Karpas-422 (cell line): Measurements from ENCODE around the gene ZNRF3. TPM values are rescaled to one million over a fixed set of nuclear protein-coding genes. Genes with fewer than 3 reads are reported as not detected.

Source experiments
- DNase-seq: peaks from one replicate; pipeline ENCODE4 v3.0.0-alpha.2; 2015
- H2AFZ ChIP-seq: fragments of 200-600 bp; sonication (generic); 2 replicates; pipeline ENCODE4 v1.6.1; 2014; ENCODE audit warnings: antibody characterized with exemption, low read length, mixed read lengths
- H3K27ac ChIP-seq: fragments of 200-600 bp; sonication (generic); 2 replicates; pipeline ENCODE4 v1.5.1; 2014; ENCODE audit warnings: mild to moderate bottlenecking, low read length, moderate library complexity
- H3K27me3 ChIP-seq: fragments of 200-600 bp; sonication (generic); 2 replicates; pipeline ENCODE4 v1.6.1; 2014; ENCODE audit warnings: low read length, mixed read lengths
- H3K36me3 ChIP-seq: fragments of 200-600 bp; sonication (generic); 2 replicates; pipeline ENCODE4 v1.6.1; 2014; ENCODE audit warnings: low read length, mixed read lengths; ENCODE audit not compliant: insufficient read depth
- H3K4me1 ChIP-seq: fragments of 200-600 bp; sonication (generic); 2 replicates; pipeline ENCODE4 v1.6.1; 2014; ENCODE audit warnings: mild to moderate bottlenecking, low read length, mixed read lengths
- H3K4me2 ChIP-seq: fragments of 200-600 bp; sonication (generic); 2 replicates; pipeline ENCODE4 v1.6.1; 2014; ENCODE audit warnings: low read length, low read depth, mild to moderate bottlenecking; ENCODE audit not compliant: poor library complexity, severe bottlenecking
- H3K4me3 ChIP-seq: fragments of 200-600 bp; sonication (generic); 2 replicates; pipeline ENCODE4 v1.5.1; 2014; ENCODE audit warnings: mild to moderate bottlenecking, antibody characterized with exemption, low read length, mixed read lengths
- H3K79me2 ChIP-seq: fragments of 200-600 bp; sonication (generic); 2 replicates; pipeline ENCODE4 v1.6.1; 2014; ENCODE audit warnings: mild to moderate bottlenecking, low read length, mixed read lengths
- H3K9ac ChIP-seq: fragments of 200-600 bp; sonication (generic); 2 replicates; pipeline ENCODE4 v1.6.0; 2014; ENCODE audit warnings: low read length
- H3K9me2 ChIP-seq: fragments of 200-600 bp; sonication (generic), shearing (Covaris generic); replicated peaks from 2 replicates; pipeline ENCODE4 v1.6.0; 2014; ENCODE audit warnings: mild to moderate bottlenecking, low read length, moderate library complexity; ENCODE audit not compliant: insufficient read depth
- H3K9me3 ChIP-seq: fragments of 300-700, 200-600 bp; sonication (generic); 2 replicates; pipeline ENCODE4 v1.6.1; 2014; ENCODE audit warnings: low read length, mixed read lengths
- H4K20me1 ChIP-seq: fragments of 200-600 bp; sonication (generic); 2 replicates; pipeline ENCODE4 v1.6.1; 2014; ENCODE audit warnings: mild to moderate bottlenecking, antibody characterized with exemption, low read length, low read depth; ENCODE audit not compliant: insufficient read depth
- total RNA-seq: library from RNA; depleted of rRNA; stranded (reverse); fragments of >200 nt; shearing (Covaris generic); gene quantifications from 2 replicates; pipeline ENCODE4 v1.2.3, GENCODE V29; 2014; ENCODE audit warnings: low replicate concordance

The ZNRF3 gene
- total RNA-seq, 1 experiment from 2014 or later: 0.19 TPM

- Histone ChIP-seq H2AFZ (no peak overlapping the region), H3K4me2 (no peak overlapping the region)
Observed at GRCh38 chr22:28915969-28916368, 32.6 kb downstream of the ZNRF3 start.

GRCh38 chr22:28917747-28918549 lies 34.6 kb downstream of the ZNRF3 start:
- Histone ChIP-seq H3K4me3 (no peak overlapping the region), H3K27me3 (no peaks in the 10 kb centered on the region), H3K9me3 (no peaks in the 10 kb centered on the region), H3K9ac (no peak overlapping the region), H3K27ac (no peak overlapping the region), H3K4me2 (no peak overlapping the region), H4K20me1 (no peaks in the 10 kb centered on the region), H3K4me1 (peaks cover 9% of the 10 kb centered on the region), H3K36me3 (no peaks in the 10 kb centered on the region), H3K9me2 (no peaks in the 10 kb centered on the region), H2AFZ (no peak overlapping the region), H3K79me2 (no peaks in the 10 kb centered on the region)
- DNase-seq: no peak

More at GRCh38 chr22:28915969-28916368, 32.6 kb downstream of the ZNRF3 start:
- Histone ChIP-seq H3K9me3 (no peaks in the 10 kb centered on the region), H3K27me3 (no peaks in the 10 kb centered on the region), H3K4me3 (no peak overlapping the region), H3K9me2 (no peaks in the 10 kb centered on the region), H3K27ac (no peak overlapping the region), H3K9ac (no peak overlapping the region), H3K4me1 (peaks cover 3% of the 10 kb centered on the region), H3K79me2 (no peaks in the 10 kb centered on the region), H3K36me3 (no peaks in the 10 kb centered on the region), H4K20me1 (no peaks in the 10 kb centered on the region)
- no peak for DNase-seq

DNA sequence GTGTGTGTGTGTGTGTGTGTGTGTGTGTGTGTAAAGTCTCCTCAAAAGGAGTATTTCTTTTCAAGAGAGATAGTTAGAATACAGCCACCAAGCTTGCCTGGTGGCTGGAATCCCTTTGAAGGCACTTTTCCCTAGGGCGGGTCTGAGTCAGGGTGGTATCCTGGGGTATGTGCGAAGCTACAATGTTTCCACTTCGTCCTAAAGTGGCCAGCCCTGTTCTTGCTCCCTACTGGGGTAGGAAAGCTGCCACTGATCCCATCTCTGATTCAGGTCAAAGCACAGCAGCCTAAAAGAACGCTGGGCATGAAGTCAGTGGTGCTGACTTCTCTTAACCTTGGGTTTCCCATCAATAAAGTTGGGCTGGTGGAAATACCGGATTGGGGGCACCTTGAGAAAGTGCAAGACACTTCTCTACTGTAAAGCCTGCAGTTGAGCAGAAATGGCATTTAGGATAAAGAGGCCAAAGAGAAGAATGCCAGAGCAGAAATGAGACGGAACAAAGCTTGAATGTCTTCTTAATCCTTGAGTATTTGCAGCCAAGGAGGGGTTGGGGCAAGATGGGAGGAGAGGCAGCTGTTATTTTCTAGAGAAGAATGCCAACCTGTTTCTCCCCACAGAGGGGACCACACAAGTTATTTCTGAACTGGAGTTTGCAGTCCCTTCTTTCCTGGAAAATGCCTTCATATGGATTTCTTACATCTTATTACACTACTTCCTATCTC lies 35.3 kb downstream of the ZNRF3 start:
- no peak for DNase-seq
- H3K36me3 ChIP-seq: no peaks in the 10 kb centered on the region
- no peak overlapping the region for H3K4me3 ChIP-seq
- no peak overlapping the region for H3K4me2 ChIP-seq
- no peaks in the 10 kb centered on the region for H3K9me3 ChIP-seq
- peaks cover 9% of the 10 kb centered on the region for H3K4me1 ChIP-seq
- no peak overlapping the region for H2AFZ ChIP-seq
- H4K20me1 ChIP-seq: no peaks in the 10 kb centered on the region
- H3K79me2 ChIP-seq: no peaks in the 10 kb centered on the region
- no peak overlapping the region for H3K27ac ChIP-seq
- no peak overlapping the region for H3K9ac ChIP-seq
- H3K27me3 ChIP-seq: no peaks in the 10 kb centered on the region
- H3K9me2 ChIP-seq: no peaks in the 10 kb centered on the region

DNA sequence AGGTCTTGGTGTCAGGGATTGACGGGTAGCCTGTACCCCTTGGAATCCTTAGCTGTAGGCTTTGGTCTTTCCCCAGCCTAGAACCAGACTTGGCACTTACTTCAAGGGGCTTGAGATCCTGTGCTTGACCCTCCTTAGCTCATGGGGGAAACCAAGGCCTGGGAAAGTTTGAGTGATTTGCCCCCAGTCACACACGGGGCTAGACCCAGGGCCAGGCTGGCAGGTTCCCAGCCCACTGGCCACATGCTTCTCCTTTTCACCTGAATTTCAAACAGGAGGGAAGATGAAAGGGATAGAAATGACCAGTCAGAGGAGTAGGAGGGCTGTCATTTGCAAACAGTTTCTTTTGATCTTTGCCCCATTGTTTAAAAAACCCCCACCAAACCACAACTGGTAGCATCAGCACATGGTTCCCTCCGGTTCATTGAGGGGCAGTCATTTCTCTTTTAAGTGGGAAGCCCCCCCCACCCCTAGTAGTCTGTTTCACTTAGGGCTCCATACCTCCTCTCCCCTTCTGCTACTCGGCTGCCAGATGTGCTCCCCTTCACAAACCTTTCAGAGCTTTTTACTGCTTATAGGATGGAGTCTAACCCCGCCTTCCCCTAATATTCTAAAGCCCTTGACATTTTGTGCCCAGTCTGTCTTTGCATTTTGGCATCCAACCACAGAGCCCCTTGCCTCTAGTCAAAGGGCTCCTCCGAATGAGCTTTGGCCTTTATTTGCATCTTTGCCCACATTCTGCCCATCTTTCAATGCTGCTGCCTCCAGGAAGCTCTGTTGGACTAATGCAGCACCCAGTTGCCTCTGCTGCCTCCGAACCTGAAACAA lies 37.6 kb downstream of the ZNRF3 start:
- no peak overlapping the region for H3K4me3 ChIP-seq
- H2AFZ ChIP-seq: no peak overlapping the region
- H3K4me1 ChIP-seq: peaks cover 9% of the 10 kb centered on the region
- H3K36me3 ChIP-seq: no peaks in the 10 kb centered on the region
- no peaks in the 10 kb centered on the region for H3K9me2 ChIP-seq
- no peak overlapping the region for H3K9ac ChIP-seq
- no peak overlapping the region for H3K4me2 ChIP-seq
- H3K27me3 ChIP-seq: no peaks in the 10 kb centered on the region
- H4K20me1 ChIP-seq: no peaks in the 10 kb centered on the region
- H3K27ac ChIP-seq: no peak overlapping the region
- H3K79me2 ChIP-seq: no peaks in the 10 kb centered on the region
- DNase-seq: peak; percentile 43
- H3K9me3 ChIP-seq: no peaks in the 10 kb centered on the region

DNA sequence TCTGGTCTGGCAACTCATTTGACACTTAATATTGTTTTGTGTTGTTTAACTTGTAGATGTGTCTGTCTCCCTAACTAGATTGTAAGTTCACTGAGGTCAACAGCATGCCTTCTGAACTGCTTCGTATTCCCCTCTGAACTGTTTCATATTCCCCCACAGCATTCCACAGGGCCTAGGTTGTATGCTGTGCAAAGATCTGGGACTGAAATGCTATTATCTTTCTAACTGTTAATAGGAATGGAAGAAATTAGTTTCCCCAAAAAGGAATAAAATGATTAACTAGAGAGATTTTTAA lies 38.2 kb downstream of the ZNRF3 start:
- Histone ChIP-seq H3K27ac (no peak overlapping the region), H3K9ac (no peak overlapping the region), H3K79me2 (no peaks in the 10 kb centered on the region), H3K4me1 (peaks cover 9% of the 10 kb centered on the region), H3K4me3 (no peak overlapping the region), H3K9me3 (no peaks in the 10 kb centered on the region), H3K4me2 (no peak overlapping the region), H3K36me3 (no peaks in the 10 kb centered on the region), H3K27me3 (no peaks in the 10 kb centered on the region), H2AFZ (no peak overlapping the region), H4K20me1 (no peaks in the 10 kb centered on the region), H3K9me2 (no peaks in the 10 kb centered on the region)
- no peak for DNase-seq

- DNase-seq: no peak
- Histone ChIP-seq H3K4me2 (no peak overlapping the region), H3K9ac (no peak overlapping the region)
Observed at GRCh38 chr22:28922540-28923244, 39.3 kb downstream of the ZNRF3 start.

GRCh38 chr22:28923826-28924732 lies 40.7 kb downstream of the ZNRF3 start:
- no peak for DNase-seq
- Histone ChIP-seq H3K27me3 (no peaks in the 10 kb centered on the region), H3K27ac (no peak overlapping the region), H3K36me3 (no peaks in the 10 kb centered on the region), H3K79me2 (no peaks in the 10 kb centered on the region), H2AFZ (no peak overlapping the region), H3K4me2 (no peak overlapping the region), H3K9ac (no peak overlapping the region), H3K4me1 (peaks cover 9% of the 10 kb centered on the region), H4K20me1 (no peaks in the 10 kb centered on the region), H3K4me3 (no peak overlapping the region), H3K9me3 (no peaks in the 10 kb centered on the region), H3K9me2 (no peaks in the 10 kb centered on the region)

More at GRCh38 chr22:28922540-28923244, 39.3 kb downstream of the ZNRF3 start:
- H3K4me1 ChIP-seq: peaks cover 9% of the 10 kb centered on the region
- no peaks in the 10 kb centered on the region for H4K20me1 ChIP-seq
- no peaks in the 10 kb centered on the region for H3K9me2 ChIP-seq
- H2AFZ ChIP-seq: no peak overlapping the region
- no peak overlapping the region for H3K27ac ChIP-seq
- H3K79me2 ChIP-seq: no peaks in the 10 kb centered on the region
- no peak overlapping the region for H3K4me3 ChIP-seq
- H3K9me3 ChIP-seq: no peaks in the 10 kb centered on the region
- no peaks in the 10 kb centered on the region for H3K27me3 ChIP-seq
- no peaks in the 10 kb centered on the region for H3K36me3 ChIP-seq
